Gastroesophageal sphincter (tissue), 3 donors: ENCODE results near the gene FGF4.

Experiments
- CTCF ChIP-seq, 4 experiments: fragments of 200-600 bp in 2 of 4; fragments of 450-650 bp in 2 of 4; sonication (generic) in 1 of 4; IDR thresholded peaks; one replicate each; pipeline ENCODE4 v1.5.1; 2017 to 2019; ENCODE audit warnings: antibody characterized with exemption in 4 of 4, mild to moderate bottlenecking in 2 of 4, moderate library complexity in 2 of 4
- EP300 ChIP-seq: sonication (generic); formaldehyde crosslinking; IDR thresholded peaks from one replicate; pipeline ENCODE4 v1.6.1; 2017; ENCODE audit warnings: antibody characterized with exemption, mild to moderate bottlenecking
- POLR2AphosphoS5 ChIP-seq: sonication (generic); formaldehyde crosslinking; IDR thresholded peaks from one replicate; pipeline ENCODE4 v1.6.1; 2017; ENCODE audit warnings: antibody characterized with exemption

DNA sequence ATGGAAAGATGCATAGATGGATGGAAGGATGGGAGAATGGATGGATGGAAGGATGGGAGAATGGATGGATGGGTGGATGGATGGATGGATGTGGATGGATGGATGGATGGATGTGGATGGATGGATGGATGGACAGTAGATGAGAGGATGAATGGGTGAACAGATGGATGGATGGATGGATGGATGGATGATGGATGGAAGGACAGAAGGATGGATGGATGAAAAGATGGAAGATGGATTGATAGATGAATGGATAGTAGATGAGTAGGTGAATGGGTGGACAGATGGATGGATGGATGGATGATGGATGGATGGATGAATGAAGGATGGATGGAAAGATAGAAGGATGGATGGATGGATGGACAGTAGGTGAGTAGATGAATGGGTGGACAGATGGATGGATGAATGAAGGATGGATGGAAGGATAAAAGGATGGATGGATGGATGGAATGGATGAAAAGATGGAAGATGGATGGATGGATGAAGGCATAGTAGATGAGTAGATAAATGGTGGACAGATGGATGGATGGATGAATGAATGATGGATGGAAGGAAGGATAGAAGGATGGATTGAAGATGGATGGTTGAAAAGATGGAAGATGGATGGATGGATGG lies 28.6 kb upstream of the FGF4 start:
- no peak for TF ChIP-seq EP300
- TF ChIP-seq CTCF (IDR thresholded peaks at IDR 0.05): no peak
- no peak for TF ChIP-seq POLR2AphosphoS5
